Fibroblast of lung (primary cell): Measurements from ENCODE around the gene BDH1. TPM values are rescaled to one million over a fixed set of nuclear protein-coding genes. Genes with fewer than 3 reads are reported as not detected.

ENCODE experiments used
- DNase-seq, 2 donors: peaks; one replicate each; pipeline versions ENCODE4 v3.0.0 to v3.0.0-alpha.2; 2010; ENCODE audit warnings: low read depth in 2 of 2
- H2AFZ ChIP-seq: 2 replicates; pipeline ENCODE4 v1.5.1; 2012; ENCODE audit warnings: low read length, control low read depth, inconsistent platforms
- H3K27ac ChIP-seq: 2 replicates; pipeline ENCODE4 v1.5.1; 2011; ENCODE audit warnings: low read length, control low read depth; ENCODE audit not compliant: insufficient read depth
- H3K27me3 ChIP-seq: 2 replicates; pipeline ENCODE4 v1.5.1; 2011; ENCODE audit warnings: mild to moderate bottlenecking, low read length; ENCODE audit not compliant: control insufficient read depth, insufficient read depth
- H3K36me3 ChIP-seq: 2 replicates; pipeline ENCODE4 v1.5.1; 2011; ENCODE audit warnings: low read length; ENCODE audit not compliant: control insufficient read depth, insufficient read depth
- H3K4me1 ChIP-seq: 2 replicates; pipeline ENCODE4 v1.5.1; 2011; ENCODE audit warnings: low read length; ENCODE audit not compliant: control insufficient read depth, insufficient read depth; ENCODE audit errors: extremely low read depth
- H3K4me2 ChIP-seq: 2 replicates; pipeline ENCODE4 v1.5.1; 2011; ENCODE audit warnings: low read length, control low read depth; ENCODE audit not compliant: insufficient read depth; ENCODE audit errors: extremely low read depth
- H3K4me3 ChIP-seq, 4 experiments: fragments of 200-600 bp in 1 of 4; sonication (generic) in 1 of 4; replicated peaks in 1 of 4; 2 replicates each; pipeline ENCODE4 v1.5.1; 2011 to 2016; ENCODE audit warnings: low read length in 4 of 4, low read depth in 3 of 4, mild to moderate bottlenecking in 3 of 4, control low read depth in 2 of 4, inconsistent platforms in 1 of 4, mixed read lengths in 1 of 4; ENCODE audit not compliant: insufficient read depth in 1 of 4; ENCODE audit errors: control extremely low read depth in 1 of 4
- H3K79me2 ChIP-seq: 2 replicates; pipeline ENCODE4 v1.5.1; 2012; ENCODE audit warnings: mild to moderate bottlenecking, low read length, inconsistent platforms; ENCODE audit not compliant: control insufficient read depth, insufficient read depth
- H3K9ac ChIP-seq: 2 replicates; pipeline ENCODE4 v1.5.1; 2011; ENCODE audit warnings: mild to moderate bottlenecking, low read length, control low read depth; ENCODE audit not compliant: insufficient read depth
- H3K9me3 ChIP-seq: 2 replicates; pipeline ENCODE4 v1.5.1; 2012; ENCODE audit warnings: low read depth, low read length; ENCODE audit not compliant: control insufficient read depth, insufficient read depth
- H4K20me1 ChIP-seq: 2 replicates; pipeline ENCODE4 v1.5.1; 2011; ENCODE audit warnings: low read length; ENCODE audit not compliant: control insufficient read depth, insufficient read depth; ENCODE audit errors: extremely low read depth
- CTCF ChIP-seq, 2 donors: IDR thresholded peaks in 1 of 2; conservative IDR thresholded peaks in 1 of 2; 1 replicate in 1 of 2; 2 replicates in 1 of 2; pipeline ENCODE4 v1.5.1; 2011 to 2012; ENCODE audit warnings: low read length in 2 of 2, control low read depth in 1 of 2, inconsistent platforms in 1 of 2, low read depth in 1 of 2, mild to moderate bottlenecking in 1 of 2
- EZH2 ChIP-seq: IDR thresholded peaks from 2 replicates; pipeline ENCODE4 v1.5.1; 2012; ENCODE audit warnings: low read length, control low read depth, mild to moderate bottlenecking; ENCODE audit errors: missing control alignments
- polyA plus RNA-seq, 2 donors: library from polyadenylated mRNA; depleted of rRNA in 1 of 2; stranded (reverse) in 1 of 2; unstranded in 1 of 2; fragments of >200 nt; gene quantifications; 2 replicates each; pipeline ENCODE4 v1.2.1, GENCODE V29; 2011 to 2012; ENCODE audit warnings: missing spikeins in 1 of 2
- total RNA-seq: library from RNA; depleted of rRNA; stranded (reverse); fragments of >200 nt; gene quantifications from 2 replicates; pipeline ENCODE4 v1.2.1, GENCODE V29; 2014

Gene BDH1
- total and polyA plus RNA-seq, 2 donors (not counting 1 experiment from before 2014, with no cell fraction given), result 0.66 to 3.1 TPM

- peak in 1 of 2 donors; percentile 33 for DNase-seq
- no peak overlapping the region for H3K9ac ChIP-seq
- no peaks in the 10 kb centered on the region for H3K9me3 ChIP-seq
- H3K79me2 ChIP-seq, result no peaks in the 10 kb centered on the region
- TF ChIP-seq EZH2 (no peak), CTCF (conservative IDR thresholded peaks at IDR 0.05 in 1 of 2, IDR thresholded peaks at IDR 0.05 in 1 of 2; ENCODE audit: low read depth in 1 of 2, low read length in 2 of 2) (no peak)
- no peaks in the 10 kb centered on the region for H3K36me3 ChIP-seq
- peaks cover 3% of the 10 kb centered on the region for H3K4me1 ChIP-seq
- H3K4me3 ChIP-seq, result no peak overlapping the region
- H4K20me1 ChIP-seq, result no peaks in the 10 kb centered on the region
- no peaks in the 10 kb centered on the region for H3K27me3 ChIP-seq
- H3K4me2 ChIP-seq, result no peak overlapping the region
- H3K27ac ChIP-seq, result no peak overlapping the region
- no peak overlapping the region for H2AFZ ChIP-seq
Observed at GRCh38 chr3:197522881-197523441, 32.8 kb downstream of the BDH1 start.

DNA sequence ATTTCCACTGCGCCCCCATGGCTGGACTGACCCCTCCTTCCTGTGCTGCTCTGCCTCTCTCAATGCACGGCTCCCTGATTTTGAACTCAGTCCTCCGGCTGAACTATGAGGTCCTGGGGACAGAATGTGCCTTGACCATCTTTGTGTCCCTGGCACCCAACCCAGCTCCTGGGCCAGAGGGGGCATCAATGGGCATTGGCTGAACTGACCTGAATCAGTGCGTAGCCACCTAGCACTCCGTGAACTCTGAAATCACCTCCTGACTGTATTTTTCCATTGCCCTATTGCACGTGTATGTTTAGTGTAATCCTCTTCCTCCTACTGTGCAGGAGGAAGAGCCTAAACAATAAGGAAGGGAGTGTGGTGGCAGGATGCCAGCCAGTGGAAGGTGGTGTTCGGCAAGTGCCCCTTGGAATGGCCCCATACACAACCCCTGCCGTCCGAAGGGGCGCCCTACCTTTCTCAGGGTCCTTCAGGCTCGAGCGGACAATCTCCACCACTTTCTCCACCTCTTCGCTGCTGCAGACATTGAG lies 33.5 kb downstream of the BDH1 start:
- no peaks in the 10 kb centered on the region for H3K27me3 ChIP-seq
- TF ChIP-seq EZH2 (no peak), CTCF (conservative IDR thresholded peaks at IDR 0.05 in 1 of 2, IDR thresholded peaks at IDR 0.05 in 1 of 2; ENCODE audit: low read depth in 1 of 2, low read length in 2 of 2) (no peak)

DNA sequence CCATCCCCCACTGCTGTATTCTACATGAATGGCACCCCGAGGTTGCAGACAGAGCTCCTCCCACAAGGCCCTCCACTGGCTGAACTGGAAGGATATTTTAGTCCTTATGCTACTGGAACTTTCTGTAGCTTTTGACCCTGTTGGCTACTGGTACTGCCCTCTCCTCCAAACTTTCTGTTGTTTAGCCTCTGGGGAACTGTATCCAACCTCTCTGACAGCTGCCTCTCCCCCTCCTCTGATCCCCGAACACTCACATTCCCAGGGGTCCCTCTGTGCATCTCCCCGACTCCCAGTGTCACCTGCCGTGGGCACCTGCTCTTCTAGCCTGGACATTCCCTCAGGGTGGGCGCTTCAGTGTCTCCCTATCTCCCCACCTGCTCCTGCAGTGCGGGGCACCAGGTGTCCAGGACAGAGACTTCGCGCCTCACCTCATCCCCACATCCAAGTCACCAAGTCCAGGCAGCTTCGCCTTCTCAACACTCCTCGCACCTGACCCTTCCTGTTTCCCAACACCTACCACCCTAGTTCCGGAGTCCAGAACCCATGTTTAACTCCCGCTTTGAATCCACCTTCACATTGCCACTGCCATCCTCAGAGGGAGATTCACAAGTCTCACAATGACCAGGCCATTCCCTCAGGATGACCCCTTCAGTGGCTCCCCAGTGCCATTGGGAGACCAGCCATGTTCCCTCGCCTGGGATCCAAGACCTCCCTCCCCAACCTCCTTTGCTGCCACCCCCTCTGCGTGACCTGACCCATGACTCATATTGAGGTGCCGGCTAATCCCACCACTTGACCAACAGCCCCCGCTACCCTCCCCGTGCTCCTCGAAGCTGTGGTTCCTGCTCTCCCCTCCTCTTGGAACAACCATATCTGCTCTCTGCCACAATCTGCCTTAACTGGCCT lies 34.2 kb downstream of the BDH1 start:
- Histone ChIP-seq H3K36me3 (no peaks in the 10 kb centered on the region), H2AFZ (no peak overlapping the region), H3K9ac (no peak overlapping the region), H3K4me3 (no peak overlapping the region), H3K4me1 (peaks cover 10% of the 10 kb centered on the region), H3K27ac (no peak overlapping the region), H3K4me2 (no peak overlapping the region), H3K9me3 (no peaks in the 10 kb centered on the region), H3K79me2 (no peaks in the 10 kb centered on the region), H4K20me1 (no peaks in the 10 kb centered on the region), H3K27me3 (no peaks in the 10 kb centered on the region)
- TF ChIP-seq CTCF (conservative IDR thresholded peaks at IDR 0.05 in 1 of 2, IDR thresholded peaks at IDR 0.05 in 1 of 2; ENCODE audit: low read depth in 1 of 2, low read length in 2 of 2), result no peak
- TF ChIP-seq EZH2, result no peak
- DNase-seq, result no peak

More for the DNA sequence above, 33.5 kb downstream of the BDH1 start:
- Histone ChIP-seq H3K9ac (no peak overlapping the region), H3K79me2 (no peaks in the 10 kb centered on the region), H3K4me2 (no peak overlapping the region), H3K9me3 (no peaks in the 10 kb centered on the region), H4K20me1 (no peaks in the 10 kb centered on the region), H2AFZ (no peak overlapping the region), H3K4me3 (no peak overlapping the region), H3K4me1 (peaks cover 3% of the 10 kb centered on the region), H3K36me3 (no peaks in the 10 kb centered on the region), H3K27ac (no peak overlapping the region)
- DNase-seq, result no peak
